ENCODE results near the gene EEF2KMT.
"Not testable (repeated sequence)": the region's sequence is repeated elsewhere in the genome, so short reads cannot be mapped to it uniquely, and the experiment has no call there.

The EEF2KMT gene

DNA sequence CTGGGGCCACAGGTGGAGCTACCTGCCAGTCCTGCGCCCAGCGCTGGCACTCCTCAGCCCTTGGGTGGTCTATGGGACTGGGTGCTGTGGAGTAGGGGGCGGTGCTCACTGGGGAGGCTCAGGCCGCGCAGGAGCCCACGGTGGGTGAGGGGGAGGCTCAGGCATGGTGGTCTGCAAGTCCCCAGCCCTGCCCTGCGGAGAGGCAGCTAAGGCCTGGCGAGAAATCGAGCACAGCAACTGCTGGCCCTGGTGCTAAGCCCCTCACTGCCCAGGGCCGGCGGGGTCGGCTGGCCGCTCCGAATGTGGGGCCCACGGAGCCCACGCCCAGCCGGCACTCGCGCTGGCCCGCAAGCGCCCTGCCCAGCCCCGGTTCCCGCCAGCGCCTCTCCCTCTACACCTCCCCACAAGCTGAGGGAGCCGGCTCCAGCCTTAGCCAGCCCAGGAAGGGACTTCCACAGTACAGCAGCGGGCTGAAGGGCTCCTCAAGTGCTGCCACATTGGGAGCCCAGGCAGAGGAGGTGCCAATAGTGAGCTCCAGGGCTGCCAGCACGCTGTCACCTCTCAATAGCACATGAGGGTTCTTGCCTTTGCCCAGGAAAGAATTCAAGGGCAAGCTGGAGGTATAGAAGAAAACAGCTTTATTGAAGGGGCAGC, 11.0 kb upstream of the EEF2KMT start:
- DNase-seq (ENCODE audit: insufficient read length, low spot score), result no peak
- no peak for FAIRE-seq
- no peak for TF ChIP-seq PAX5 (IDR thresholded peaks at IDR 0.05; ENCODE audit: insufficient read depth, low read length, severe bottlenecking)
- no peak for TF ChIP-seq POLR2A (IDR thresholded peaks at IDR 0.05; ENCODE audit: low read depth, low read length)
- no peak for TF ChIP-seq SPI1 (IDR thresholded peaks at IDR 0.05; ENCODE audit: low read depth, low read length)
- no peak for TF ChIP-seq POU2F2 (IDR thresholded peaks at IDR 0.05; ENCODE audit: low read depth, low read length)
- no peak for TF ChIP-seq POLR2AphosphoS5 (IDR thresholded peaks at IDR 0.05; ENCODE audit: low read depth, low read length)
- no peak for TF ChIP-seq TAF1 (IDR thresholded peaks at IDR 0.05; ENCODE audit: low read depth, low read length)

DNA sequence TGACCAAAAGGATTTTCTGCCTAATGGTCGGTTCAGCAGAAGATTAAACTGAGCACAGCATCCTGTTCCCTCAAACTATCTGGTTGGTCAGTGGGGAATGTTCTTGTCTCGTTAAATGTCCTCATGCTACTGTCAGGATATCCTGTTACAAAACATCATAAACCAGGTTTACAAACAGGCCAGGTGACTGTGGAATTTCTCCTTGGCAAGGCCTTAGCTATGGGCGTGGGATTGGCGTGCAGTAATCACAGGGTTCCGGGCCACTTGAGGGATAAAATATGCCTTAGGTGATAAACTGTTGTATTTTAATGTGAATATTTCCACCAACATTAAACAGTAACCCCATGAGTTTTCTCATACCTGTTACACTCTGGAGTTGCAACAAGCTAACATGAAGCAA, 7.4 kb upstream of the EEF2KMT start:
- not testable (repeated sequence) for DNase-seq (ENCODE audit: insufficient read length, low spot score); FAIRE-seq

DNA sequence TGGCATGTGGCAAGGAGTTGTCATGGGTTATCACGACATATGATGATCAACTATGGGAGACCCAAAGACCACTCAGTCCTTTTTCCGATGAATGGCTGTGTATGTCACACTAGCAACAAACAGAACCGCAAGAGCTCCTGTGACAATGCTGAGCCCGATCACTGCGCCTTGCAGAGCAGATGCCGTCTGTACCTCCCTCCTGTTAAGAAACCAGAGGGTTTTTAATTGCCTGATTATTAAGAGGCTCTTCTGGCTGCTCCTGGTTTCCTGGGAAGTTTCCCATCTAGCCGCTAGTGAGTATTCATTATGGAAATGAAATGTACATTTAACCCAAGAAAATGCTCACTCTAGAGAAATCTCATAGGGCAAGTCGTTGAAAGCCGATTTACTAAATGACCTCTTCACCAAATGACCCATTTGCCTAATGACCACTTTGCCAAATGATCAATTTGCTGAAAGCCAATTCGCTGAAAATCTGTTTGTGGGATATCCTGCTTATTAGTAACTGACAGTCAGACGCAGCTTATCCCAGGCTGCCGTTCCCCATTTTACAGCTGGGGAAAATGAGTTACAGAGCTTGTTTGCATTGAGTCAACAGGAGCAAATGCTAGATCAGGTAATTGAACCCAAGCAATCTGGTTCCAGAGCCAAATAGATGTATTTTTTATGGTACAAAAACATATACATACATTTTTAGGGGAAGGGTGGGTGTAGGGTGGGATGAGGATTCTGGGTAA, 5.9 kb upstream of the EEF2KMT start:
- DNase-seq (ENCODE audit: insufficient read length, low spot score); FAIRE-seq: not testable (repeated sequence)

DNA sequence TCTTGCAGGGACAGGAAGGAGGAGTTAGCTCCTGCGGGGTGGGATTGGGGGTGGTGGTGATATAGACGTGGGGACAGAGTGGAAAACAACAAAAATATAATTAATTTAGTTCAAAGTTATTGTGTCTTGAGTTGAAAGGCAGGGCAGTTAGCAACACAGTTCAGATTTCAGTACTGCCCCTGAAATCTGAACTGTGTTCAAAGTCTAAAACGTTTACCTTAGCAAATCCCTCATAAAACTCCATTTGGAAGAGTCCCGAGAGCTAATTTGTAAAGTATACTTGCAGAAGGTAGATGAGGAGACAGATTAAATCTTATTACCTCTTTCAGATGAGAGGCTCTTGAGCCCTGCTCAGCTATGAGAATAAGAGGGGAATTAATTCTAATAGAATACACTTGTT, 1.6 kb upstream of the EEF2KMT start:
- not testable (repeated sequence) for DNase-seq (ENCODE audit: insufficient read length, low spot score); FAIRE-seq

DNA sequence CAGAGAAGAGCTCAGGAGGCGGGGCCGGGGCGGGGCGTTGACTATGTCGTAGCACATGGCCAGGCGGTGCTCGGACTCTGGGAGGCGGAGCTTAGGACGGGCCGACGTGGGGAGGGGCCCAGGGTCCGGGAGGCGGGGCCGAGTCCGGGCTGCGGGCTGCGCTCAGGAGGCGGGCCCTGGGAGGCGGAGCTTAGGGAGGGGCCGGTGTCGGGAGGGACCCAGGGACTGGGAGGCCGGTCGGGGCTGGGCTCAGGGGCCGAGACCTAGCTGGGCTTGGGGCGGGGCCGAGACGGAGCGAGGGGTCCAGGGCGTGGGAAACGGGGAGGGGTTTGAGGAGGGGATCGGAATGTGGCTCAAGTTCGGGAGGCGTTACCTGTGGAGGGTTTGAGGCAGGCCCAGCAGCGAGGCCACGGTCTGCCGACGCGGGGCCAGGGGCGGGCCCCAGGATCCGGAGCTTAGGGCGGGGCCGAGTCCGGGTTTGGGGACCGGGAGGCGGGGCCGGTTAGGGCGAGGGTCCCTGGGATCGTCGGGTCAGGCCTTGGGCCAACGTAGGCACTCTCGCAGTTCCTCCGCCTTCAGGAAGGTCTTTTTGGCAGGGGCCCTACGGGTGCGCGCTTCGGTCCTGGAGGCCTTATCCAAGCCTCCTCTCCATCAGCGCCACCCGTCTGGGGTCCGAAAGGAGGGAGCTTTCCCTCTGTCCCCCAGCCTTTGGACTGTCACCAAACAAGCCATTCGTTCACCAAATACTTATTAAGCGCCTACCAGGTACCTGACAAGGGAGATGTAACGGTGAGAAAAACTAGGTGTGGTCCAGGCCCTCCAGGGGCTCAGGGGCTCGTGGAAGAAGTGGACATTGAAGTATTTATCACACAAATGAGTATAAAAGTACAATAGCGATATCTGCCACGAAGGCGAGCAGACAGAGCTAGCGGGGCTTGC, 895 bp upstream of the EEF2KMT start:
- peak; percentile 26 for DNase-seq (ENCODE audit: insufficient read length, low spot score)
- FAIRE-seq, result not testable (repeated sequence)

DNA sequence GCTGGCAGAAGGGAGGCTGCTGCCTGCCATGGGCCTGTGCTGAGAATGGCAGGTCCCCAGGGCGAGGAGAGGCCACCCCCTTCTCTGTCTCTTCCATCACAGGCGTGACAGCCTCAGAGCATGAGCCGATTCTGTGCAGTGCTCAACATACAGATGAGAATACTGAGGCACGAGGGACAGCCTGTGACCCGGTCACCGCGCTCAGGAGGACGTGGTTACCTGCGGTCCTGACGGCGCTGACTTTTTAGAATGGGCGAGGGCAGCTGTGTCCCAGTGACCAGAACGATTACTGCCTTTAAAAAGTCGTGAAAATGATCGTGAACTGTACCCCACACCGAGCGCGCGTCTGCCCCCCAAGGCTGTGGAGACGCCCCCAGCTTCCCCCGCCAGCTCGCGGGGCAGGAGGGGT, 530 bp downstream of the EEF2KMT start:
- not testable (repeated sequence) for FAIRE-seq; DNase-seq (ENCODE audit: insufficient read length, low spot score)

DNA sequence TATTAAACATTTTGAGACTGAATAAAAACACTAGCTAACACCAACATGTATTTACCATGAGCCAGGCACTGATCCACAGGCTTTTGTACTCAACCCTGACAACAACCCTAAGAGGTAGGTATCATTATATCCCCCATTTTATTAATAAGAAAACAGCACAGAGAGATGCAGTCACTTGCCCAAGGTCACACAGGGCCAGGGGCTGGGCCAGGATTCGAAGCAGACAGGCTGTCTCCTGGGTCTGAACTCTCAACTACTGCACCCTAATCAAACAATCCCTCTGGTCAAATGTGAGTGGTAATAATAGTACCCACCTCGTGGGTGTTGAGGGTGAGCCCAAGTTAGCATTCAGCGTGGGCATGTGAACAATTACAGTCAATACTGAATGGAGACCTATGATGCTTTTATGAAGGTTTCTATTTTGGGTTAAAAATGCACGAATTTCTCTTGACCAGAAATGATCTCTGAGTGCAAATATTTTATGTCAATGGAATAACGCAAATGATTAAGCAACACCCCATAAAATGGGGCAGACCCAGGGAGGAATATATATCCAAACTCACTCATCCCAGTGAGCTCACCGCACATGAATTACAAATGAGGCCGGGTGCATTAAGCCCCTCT, 1.0 kb downstream of the EEF2KMT start:
- FAIRE-seq, result not testable (repeated sequence)

DNA sequence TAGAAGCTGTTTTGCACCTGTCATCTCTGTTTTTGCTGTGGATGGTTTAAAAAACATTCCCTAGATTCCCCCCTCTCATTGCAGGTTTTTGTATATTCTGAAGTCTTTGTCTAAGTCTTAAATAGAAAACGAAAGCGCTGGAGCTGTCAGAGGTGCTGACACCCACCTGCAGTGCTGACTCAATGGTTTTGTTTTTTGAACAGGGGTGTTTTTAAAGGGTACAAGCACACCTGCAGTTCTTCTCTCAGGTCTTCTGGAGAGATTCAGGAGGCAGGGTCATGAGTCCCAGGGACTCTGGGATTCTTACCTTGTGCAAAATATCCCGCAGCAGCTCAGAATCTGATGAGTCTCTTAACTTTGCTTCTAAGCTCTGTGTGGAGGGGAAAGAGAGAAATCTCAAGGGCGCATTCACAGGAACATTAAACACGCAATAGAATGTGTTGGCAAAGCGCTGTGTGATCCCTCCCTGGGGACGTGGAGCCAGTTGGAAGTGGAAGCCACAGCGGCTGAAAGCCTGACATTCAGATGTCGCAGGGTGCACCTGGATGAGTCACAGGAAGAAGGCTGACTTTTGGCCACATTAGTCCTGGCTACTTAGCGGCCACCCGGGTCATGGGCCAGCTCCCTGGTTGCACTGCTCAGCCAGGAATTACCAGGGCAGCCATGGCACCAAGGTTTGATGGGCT, 2.3 kb downstream of the EEF2KMT start:
- FAIRE-seq; DNase-seq (ENCODE audit: insufficient read length, low spot score): not testable (repeated sequence)

More for the DNA sequence above, 1.0 kb downstream of the EEF2KMT start:
- DNase-seq (ENCODE audit: insufficient read length, low spot score), result not testable (repeated sequence)

DNA sequence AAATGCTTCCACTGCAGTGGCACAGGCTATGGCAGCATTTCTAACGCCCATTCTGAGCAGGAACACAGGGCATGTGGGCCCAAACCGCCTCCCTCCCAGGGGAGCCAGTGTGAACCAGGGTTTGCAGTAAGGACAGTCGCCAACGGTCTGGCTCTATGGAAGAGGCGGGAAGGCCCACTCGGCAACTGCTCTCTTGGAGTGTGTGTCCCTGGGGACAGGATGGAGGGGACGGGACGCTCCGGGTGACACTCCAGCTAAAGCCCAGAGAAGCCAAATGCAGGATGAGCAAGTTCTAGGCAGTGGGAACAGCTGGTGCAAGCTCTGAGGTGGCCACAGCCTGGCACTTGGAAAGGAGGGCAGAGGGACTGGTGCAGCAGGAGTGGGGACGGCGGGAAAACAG, 3.8 kb downstream of the EEF2KMT start:
- not testable (repeated sequence) for DNase-seq (ENCODE audit: insufficient read length, low spot score); FAIRE-seq

DNA sequence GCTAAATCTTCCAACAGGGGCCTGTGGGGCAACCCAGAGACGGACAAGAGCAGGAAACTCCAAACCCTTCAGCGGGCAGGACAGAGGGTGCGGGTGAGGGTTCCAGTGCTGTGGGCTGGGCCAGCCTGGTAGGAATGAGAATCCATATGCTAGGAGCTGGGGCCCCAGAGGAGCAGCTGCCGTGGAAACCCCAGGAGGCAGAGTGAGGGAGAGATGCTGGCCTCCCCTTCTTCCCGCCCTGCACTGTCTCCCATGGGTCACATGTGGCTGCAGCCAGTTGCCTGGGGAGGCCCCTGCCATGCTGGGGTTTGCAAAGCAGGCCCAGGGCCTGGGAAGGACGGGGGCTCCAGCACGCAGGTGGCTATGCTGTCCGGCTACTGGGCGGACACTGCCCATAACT, 4.5 kb downstream of the EEF2KMT start:
- not testable (repeated sequence) for FAIRE-seq; DNase-seq (ENCODE audit: insufficient read length, low spot score)

DNA sequence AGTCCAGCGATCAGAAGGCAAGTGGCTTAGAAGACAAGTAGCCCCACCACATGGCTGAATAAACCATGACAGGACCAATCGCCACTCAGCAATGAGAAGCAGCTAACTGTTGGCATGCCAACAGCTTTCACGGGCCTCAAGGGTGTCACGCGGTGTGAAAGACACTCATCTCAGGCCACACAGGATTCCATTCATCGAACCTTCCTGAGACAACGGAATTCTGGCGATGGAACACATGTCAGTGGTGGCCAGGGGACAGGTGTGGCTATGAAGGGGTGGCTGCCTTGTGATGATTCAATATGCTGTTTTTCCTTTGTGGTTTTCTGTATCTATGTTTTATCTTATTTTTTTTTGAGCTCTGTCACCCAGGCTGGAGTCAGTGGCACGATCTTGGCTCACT, 7.0 kb downstream of the EEF2KMT start:
- not testable (repeated sequence) for FAIRE-seq; DNase-seq (ENCODE audit: insufficient read length, low spot score)

DNA sequence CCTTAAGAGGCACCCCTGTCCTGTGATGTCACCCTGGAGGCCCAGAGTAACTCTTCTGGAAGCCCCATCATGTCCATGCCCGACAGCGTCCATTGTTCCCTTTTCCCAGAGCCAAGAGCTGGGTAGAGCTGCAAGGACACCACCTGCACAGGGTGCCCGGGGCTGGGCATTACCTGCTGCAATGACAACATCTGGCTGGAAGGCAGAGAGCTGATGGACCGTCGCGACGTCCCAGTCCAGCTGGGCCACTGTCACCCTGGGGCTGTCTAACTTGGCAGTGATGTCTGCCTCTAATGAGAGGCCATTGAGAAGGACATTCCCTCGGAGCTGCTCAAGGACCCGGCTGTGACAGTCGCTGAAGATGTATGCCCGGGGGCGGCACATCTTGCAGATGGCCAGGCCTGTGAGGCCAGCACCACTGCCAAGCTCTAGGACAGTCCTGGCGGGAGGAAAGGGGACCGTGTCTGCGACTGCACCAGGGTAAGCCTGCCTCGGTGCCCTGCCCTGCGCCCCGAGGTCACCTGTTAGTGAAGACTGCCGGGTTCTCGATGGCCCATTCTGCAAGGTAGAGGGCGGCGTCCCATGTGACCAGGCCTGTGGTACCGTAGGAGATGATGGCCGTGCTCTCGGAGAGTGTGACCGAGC, 7.6 kb downstream of the EEF2KMT start:
- FAIRE-seq; DNase-seq (ENCODE audit: insufficient read length, low spot score): not testable (repeated sequence)

DNA sequence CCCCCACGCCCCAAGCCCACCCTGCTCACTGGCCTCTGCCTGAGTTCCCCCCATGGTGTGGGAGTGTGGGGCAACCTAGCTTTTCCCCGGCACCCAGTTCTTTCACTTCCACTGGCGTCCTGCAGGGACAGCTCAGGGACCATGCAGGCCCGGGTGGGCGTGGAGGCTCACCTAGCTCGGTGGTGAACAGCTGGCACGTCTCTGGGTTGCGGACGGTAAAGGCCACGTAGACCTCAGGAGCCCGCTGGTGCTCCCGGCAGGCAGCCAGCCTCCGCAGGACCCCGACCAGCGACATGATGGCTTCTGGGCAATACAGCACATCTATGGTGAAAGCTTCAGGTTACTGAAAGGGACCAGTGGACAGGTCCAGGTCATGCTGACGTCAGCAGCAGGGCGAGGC, 8.7 kb downstream of the EEF2KMT start:
- not testable (repeated sequence) for DNase-seq (ENCODE audit: insufficient read length, low spot score); FAIRE-seq

DNA sequence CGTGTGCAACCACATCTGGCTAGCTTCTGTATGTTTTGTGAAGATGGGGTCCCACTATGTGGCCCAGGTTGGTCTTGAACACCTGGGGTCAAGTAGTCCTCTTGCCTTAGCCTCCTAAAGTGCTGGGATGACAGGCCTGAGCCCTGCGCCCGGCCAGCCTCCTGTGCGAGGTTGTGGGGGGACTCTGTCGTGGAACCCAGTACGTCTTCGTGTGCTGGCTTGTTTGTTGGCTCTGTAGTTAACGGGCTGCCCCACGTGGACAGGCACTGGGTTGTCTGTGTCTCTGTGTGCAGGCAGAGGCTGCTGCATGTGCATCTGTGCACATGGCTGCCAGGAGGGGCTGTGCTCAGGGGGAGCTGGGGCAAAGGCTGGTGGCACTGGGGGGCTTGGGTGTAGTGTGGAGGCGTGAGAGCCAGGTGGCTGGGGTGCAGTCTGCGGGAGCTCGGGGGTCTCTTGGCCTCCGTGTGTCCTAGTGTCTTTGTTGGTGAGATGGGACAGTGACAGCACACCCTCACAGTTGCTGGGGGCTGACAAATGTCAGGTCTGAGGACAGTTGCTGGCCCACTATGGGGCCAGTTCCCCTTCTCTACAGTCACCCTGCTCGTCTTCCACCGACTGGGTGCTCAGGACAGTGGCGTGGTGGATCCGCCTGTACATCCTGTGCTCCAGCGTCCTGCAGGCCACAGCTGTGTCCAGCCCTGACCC, 9.4 kb downstream of the EEF2KMT start:
- FAIRE-seq; DNase-seq (ENCODE audit: insufficient read length, low spot score): not testable (repeated sequence)

DNA sequence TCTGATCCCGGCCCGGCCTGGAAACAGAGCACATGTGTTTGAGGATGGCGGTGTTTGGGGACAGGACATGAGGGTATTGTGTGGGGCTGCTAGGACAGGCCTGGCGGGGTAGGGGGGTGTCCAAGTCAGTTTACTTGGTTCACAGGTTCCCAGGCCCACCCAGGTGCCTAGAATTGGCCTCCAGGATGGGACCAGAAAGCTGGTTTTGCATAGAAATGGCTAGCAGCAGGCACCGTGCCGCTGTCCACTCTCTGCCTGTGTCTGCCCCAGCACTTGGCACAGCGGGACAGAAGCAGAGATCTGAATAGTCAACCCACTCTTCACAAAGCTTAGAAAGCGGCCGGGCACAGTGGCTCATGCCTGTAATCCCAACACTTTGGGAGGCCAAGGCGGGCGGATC, 11.9 kb downstream of the EEF2KMT start:
- not testable (repeated sequence) for FAIRE-seq; DNase-seq (ENCODE audit: insufficient read length, low spot score)

DNA sequence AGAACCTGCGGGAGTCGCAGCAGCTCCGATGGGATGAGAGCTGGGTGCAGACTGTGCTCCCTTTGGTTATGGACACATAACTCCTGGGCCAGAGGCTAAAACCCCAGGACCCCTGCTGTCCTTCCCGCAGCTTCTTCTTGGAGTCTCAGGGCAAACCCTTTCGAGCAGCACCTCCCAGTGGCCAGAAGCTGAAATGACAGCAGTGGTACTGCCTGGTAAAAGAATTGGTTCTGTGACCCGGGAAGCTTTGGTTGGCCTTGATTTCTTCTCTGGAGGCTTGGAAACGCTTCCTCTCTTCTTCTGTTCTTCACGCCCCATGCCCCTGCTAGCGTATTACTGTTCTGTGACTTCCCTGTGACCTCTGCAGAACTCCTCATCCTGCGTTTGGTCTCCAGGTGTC, 12.8 kb downstream of the EEF2KMT start:
- peak; percentile 52 for DNase-seq (ENCODE audit: insufficient read length, low spot score)
- FAIRE-seq, result not testable (repeated sequence)

Data from GM12891 (cell line).